SKM-1 (cell line): ENCODE data around the gene ADGRD1.

Experiments
- DNase-seq: peaks from one replicate; lab custom pipeline; 2025; ENCODE audit not compliant: unreplicated experiment; lab: John Stamatoyannopoulos, UW

The ADGRD1 gene

DNA sequence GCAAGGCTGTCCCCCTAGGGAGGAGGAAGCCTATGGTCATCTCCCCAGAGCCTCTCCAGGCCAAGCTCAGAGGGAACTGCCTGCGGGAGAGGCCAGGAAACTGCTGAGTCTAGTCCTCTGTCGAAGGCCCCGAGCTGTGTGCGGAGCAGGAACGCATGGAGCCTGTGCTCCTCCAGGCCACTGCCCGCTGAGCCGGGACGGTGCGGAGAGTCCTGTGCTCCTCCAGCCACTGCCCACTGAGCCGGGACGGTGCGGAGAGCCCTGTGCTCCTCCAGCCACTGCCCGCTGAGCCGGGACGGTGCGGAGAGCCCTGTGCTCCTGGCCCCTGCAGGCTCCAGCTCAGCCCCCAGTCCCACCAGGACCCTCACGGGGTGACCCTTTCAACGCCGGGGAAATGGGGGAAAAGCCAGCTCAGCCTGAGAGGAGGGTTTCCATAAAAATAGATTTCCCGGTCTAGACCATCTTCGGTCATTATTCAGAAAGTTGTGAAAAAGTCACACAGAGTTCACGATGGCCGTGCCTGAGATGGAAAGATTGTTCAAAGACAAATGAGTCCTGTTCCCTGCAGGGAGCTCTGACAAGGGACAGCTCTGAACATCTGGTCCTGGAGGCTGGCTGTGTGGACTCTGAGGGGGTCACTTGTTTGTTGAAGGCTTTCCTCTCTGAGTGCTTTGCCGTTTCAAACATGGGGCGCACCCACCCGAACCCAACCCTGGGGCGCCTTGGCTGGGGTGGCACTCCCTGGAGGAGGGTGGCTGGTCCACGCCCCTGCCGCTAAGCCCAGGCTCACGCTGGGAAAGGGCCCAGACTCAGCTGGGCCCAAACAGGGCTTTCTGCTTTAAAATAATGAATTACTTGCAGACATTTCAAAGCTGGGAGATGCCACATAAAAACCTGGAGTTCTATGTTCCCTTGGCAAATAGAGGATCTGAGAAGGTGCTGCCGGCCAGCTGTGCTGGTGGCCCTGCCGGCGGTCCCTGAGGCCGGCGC is 85.5 kb downstream of the ADGRD1 start:
- DNase-seq, result no peak

- no peak for DNase-seq
These were observed 86.8 kb downstream of the ADGRD1 start for GRCh38 chr12:131040491-131040890.

DNA sequence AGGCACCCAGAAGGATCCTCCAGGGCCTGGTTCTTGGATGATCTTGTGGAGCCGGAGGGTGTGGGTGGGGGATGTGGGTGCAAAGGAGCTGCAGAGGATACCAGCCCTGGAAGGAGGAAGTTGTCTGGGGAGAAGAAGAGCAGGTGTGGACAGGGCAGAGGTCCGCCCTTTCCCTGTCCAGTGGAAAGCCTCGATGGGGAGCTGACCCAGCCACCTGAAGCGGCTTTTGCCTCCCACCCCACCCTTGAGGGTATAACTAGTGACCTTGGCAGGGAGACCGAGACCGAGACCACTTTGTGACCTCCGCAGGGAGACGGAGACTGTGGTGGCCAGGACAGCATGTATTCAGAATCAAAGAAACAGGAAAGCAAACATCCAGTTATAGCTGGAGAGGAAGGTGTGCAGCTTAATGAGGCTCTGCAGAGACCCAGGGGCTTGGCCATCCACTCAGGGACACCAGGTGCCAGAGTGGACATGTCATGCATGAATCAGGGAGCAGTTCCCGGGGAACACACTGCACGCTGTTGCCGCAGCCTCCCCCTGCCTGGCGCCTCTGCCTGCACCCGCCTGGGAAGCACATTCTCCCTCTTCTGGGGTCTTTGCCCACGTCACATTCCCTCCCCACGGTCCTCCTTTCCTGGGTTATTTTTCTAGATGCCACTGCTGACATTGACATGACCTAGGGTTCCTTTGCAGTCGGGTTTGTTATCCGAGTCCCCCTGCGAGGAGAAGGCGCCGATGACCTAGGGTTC is 87.7 kb downstream of the ADGRD1 start:
- DNase-seq, result no peak

DNA sequence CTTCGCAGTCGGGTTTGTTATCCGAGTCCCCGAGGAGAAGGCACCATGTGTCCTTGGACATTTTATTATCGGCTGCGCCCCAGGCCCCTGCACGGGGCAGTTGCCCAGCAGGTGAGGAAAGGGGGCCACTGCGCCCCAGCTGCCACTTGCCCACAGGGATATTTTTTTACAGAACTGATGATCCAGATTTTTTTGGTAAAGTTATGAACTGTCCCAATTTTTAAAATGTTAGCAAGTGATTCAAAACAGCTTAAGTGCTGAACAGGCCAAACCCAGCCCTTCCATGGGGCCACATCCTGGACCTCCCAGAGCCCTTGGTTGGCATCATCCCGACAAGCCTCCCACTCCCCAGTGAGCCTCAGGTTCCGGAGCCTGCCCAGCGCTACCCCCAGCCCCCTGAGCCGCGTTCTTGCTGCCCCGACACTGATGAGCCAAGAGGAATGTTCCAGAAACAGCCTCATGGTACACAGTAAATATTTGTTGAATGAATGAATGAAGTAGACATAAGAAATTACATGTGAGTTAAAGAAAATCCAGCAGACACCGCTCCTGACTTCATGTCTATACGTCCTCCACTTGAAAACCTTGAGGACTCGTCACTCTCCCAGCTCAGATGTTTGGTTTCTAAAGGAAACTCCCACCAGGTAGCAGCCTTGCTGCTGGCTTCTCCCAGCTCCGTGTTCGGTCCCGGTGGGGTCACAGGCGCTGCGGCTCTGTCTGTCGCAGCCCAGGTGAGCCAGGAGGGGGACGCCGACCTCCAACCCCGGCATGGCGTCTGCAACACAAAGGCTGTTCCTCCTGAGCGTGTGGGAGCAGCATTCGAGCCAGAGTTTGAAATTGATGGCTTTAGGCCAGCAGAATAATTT is 88.5 kb downstream of the ADGRD1 start:
- DNase-seq, result no peak

- no peak for DNase-seq
These were observed 89.1 kb downstream of the ADGRD1 start for GRCh38 chr12:131042834-131043245.

DNA sequence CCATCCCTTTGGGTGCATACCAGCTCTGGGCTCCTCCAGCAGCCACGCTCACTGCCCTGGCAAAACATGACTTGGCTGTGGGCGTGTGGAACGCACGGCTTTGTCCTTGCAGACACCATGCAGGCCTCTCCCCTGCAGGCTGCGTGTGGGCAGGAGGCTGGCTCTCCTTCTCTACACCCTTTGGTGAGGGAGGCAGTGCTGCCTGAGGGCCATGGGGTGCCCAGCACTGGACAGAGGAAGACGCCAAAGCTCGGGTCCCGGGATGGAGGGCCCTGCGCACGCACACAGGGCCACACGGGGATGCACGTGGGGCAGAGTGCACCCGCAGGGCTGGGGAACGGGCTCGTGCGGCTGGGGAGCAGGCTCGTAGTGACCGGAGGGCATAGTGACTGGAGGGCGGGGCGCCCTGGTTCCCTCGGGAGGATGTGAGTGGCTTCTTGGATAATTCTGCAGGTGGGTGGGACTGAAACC is 89.7 kb downstream of the ADGRD1 start:
- no peak for DNase-seq

GRCh38 chr12:131044136-131044535 is 90.4 kb downstream of the ADGRD1 start:
- DNase-seq, result no peak

DNA sequence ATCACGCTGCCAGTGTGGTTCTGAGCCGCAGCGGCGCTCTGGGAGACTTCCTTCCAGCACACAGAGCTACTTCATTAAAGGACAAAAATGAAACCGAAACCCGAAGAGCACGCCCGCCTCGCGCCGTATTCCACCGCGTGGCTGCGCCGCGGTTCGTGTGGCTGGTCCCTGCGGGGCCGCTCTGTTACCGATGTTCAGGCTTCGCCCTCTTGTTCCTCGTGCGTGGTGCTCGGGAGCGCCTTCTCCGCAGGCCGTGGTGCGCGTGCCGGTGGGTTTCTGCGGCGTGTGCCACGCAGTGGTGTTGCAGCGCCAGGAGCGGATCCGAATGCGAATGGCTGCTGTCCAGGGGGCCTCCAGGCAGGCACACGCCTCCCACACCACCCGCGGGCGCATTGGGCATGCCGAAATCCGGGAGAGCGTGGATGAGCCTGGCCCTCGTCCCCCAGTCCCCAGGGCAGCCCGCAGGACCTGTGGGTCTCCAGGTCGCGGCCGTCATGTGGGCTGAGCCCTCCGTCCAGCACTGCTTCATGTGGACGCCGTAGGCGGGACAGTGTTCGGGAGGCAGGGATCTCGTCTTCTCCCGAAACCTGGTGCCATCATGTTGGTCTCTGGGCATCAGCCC is 91.2 kb downstream of the ADGRD1 start:
- DNase-seq, result no peak

- no peak for DNase-seq
These were observed 92.2 kb downstream of the ADGRD1 start for GRCh38 chr12:131045705-131046460.

DNA sequence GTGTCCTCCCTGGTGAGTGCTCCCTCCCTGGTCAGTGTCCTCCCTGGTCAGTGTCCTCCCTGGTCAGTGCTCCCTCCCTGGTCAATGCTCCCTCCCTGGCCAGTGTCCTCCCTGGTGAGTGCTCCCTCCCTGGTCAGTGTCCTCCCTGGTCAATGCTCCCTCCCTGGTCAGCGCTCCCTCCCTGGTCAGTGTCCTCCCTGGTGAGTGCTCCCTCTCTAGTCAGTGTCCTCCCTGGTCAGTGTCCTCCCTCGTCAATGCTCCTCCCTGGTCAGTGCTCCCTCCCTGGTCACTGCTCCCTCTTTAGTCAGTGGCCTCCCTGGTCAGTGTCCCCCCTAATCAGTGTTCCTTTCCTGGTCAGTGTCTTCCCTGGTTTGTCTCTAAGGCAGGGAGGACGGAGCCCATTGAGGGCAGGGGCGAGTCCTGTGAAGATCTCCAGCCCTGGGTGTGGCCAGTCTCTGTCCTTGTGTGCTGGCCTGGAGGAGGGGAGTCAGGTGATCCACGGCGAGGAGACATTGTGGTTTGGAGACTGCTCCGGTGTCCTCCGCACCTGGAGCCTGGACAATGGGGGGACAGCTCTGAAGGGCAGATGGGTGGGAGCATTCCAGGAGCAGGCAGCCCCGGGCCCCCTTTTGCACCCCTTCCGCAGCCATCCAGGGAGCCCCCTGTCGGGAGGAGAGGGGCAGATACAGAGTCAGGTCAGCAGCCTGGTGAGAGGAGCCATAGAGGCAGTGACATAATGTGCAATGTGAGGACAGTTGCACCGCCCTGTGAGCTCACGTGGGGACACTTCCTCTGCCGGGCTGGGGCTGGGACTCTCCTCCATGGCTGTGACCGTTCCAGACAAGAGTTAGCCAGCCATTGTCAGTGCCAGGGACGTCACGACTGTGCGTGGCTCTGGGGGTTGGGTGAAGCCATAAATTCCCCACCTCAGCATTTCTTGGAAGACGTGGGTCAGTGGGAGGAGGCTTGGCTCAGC is 93.4 kb downstream of the ADGRD1 start:
- no peak for DNase-seq

- no peak for DNase-seq
These were observed 94.3 kb downstream of the ADGRD1 start for GRCh38 chr12:131047789-131048610.

DNA sequence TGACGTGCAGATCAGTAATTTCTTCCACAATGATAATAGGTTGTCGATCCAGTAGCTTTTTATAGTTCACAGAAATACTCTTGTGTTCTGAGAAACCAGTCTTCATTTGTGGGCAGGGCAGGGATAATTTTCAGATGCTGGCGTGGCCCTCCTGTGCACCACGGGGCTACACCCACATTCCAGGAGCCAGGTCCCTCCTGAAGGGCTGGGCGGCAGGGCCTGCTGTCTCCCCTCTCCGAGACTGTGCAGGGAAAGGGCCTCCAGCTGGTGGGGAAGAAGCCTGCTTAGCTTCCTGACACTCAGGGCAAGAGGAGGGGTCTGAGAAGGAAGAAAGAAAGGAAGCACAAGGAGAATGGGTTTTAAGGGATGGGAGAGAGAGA is 94.9 kb downstream of the ADGRD1 start:
- DNase-seq, result no peak

DNA sequence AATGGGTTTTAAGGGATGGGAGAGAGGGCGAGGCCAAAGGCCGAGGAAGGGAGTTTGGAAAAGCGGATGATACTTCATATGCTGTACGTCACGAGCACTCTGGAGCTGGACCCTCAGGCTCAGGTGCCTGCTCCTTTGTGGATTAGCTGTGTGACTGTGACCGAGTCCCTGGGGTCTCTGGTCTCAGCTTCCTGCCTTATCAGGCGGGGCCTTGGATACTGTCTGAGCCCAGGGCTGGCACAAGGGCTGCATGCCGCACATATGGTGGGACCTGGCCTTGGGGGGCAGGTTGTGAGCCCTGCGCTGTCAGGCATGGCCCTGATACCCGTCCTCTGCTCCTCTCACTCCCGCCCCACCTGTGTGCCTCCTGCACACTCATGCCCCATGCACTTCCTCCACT is 95.3 kb downstream of the ADGRD1 start:
- no peak for DNase-seq

DNA sequence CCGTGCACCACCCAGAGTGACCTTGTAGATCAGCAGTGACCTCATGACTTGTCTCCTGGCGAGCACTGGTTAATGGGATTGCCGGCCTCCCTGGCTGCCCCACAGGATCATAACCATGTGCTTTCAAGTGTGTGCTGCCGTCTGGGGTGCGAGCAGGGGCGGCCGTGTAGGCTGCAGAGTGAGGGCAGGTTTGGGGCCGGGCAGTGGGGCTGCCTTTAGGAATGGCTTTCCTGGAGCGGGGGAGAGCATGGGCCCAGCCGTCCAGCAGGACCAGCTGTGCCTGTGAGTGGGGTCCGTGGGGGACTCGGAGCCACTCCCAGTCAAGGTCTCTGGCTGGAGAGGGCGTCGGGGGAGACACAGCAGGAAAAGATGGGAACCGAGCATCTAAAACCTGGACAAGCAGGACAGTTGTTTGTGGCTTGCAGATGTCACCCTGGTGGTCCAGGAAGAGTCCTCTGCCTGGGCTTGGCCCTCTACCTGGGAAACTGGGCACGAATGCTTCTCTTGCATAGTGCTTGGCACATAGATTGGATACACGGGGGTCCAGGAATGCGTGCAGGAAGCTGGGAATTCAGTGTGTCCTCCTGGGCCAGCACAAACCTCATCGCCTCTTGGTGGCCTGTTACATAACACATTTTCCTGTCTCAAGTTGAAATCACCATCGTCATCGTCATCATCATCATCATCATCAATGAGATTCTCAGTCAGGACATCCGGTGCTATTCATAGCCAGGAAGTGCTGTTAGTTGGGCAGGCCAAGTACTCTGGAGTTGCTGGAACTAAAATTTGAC is 96.0 kb downstream of the ADGRD1 start:
- no peak for DNase-seq

- DNase-seq, result no peak
These were observed 96.9 kb downstream of the ADGRD1 start for GRCh38 chr12:131050463-131051154.

GRCh38 chr12:131051155-131051473 is 97.4 kb downstream of the ADGRD1 start:
- DNase-seq, result no peak
